OCI-LY7 (cell line): ENCODE measurements around the gene KSR1. TPM values are rescaled to one million over a fixed set of nuclear protein-coding genes. Genes with fewer than 3 reads are reported as not detected.

Experiments used
- BruUV-seq: library from RNA; stranded (reverse); fragments of 400-500 nt; replicated peaks from 2 replicates; lab custom pipeline; 2021; lab: Mats Ljungman, UMichigan
- CTCF ChIA-PET: fragments of 300-600 bp; sonication (Branson Sonifier 250); formaldehyde crosslinking; loops from one replicate; lab custom pipeline; 2022; ENCODE audit warnings: antibody characterized with exemption; ENCODE audit not compliant: unreplicated experiment; lab: Charles Lee
- POLR2A ChIA-PET: fragments of 300-600 bp; sonication (Branson Sonifier 250); formaldehyde crosslinking; loops from one replicate; lab custom pipeline; 2022; ENCODE audit warnings: antibody characterized with exemption; lab: Charles Lee
- DNase-seq: peaks from one replicate; pipeline ENCODE4 v3.0.0-alpha.2; 2015; ENCODE audit warnings: low spot score
- H2AFZ ChIP-seq: fragments of 200-600 bp; sonication (generic), shearing (Covaris generic); 2 replicates; pipeline ENCODE4 v1.6.1; 2014; ENCODE audit warnings: mild to moderate bottlenecking, antibody characterized with exemption, low read length, moderate library complexity
- H3K27ac ChIP-seq: fragments of 200-600 bp; sonication (generic); 2 replicates; pipeline ENCODE4 v1.5.1; 2014; ENCODE audit warnings: mixed run types, low read depth, mild to moderate bottlenecking, moderate library complexity, low read length, inconsistent platforms; ENCODE audit not compliant: poor library complexity, severe bottlenecking
- H3K36me3 ChIP-seq: fragments of 200-600 bp; sonication (generic); 2 replicates; pipeline ENCODE4 v1.6.1; 2014; ENCODE audit warnings: mild to moderate bottlenecking, antibody characterized with exemption, low read length, moderate library complexity, mixed read lengths; ENCODE audit not compliant: insufficient read depth
- H3K4me1 ChIP-seq: fragments of 200-600 bp; sonication (generic); 2 replicates; pipeline ENCODE4 v1.5.1; 2014; ENCODE audit warnings: mild to moderate bottlenecking, low read length; ENCODE audit not compliant: insufficient read depth, poor library complexity, severe bottlenecking
- H3K4me2 ChIP-seq: fragments of 200-600 bp; sonication (generic); 2 replicates; pipeline ENCODE4 v1.6.1; 2014; ENCODE audit warnings: mild to moderate bottlenecking, low read length
- H3K4me3 ChIP-seq: fragments of 200-600 bp; sonication (generic); 2 replicates; pipeline ENCODE4 v1.5.1; 2014; ENCODE audit warnings: mild to moderate bottlenecking, low read depth, low read length; ENCODE audit not compliant: poor library complexity, severe bottlenecking
- H3K79me2 ChIP-seq: fragments of 200-600 bp; sonication (generic); 2 replicates; pipeline ENCODE4 v1.6.1; 2016; ENCODE audit warnings: low read depth, mild to moderate bottlenecking, low read length, moderate library complexity, mixed read lengths; ENCODE audit not compliant: insufficient read depth
- H3K9me2 ChIP-seq: fragments of 200-600 bp; sonication (generic); 2 replicates; pipeline ENCODE4 v1.6.1; 2016; ENCODE audit warnings: mild to moderate bottlenecking, low read length, mixed read lengths; ENCODE audit not compliant: insufficient read depth
- H3K9me3 ChIP-seq: fragments of 200-600 bp; sonication (generic); 2 replicates; pipeline ENCODE4 v1.6.1; 2014; ENCODE audit warnings: mild to moderate bottlenecking, mixed run types, low read length, mixed read lengths
- H4K20me1 ChIP-seq: fragments of 200-600 bp; sonication (generic); 2 replicates; pipeline ENCODE4 v1.6.1; 2014; ENCODE audit warnings: mild to moderate bottlenecking, antibody characterized with exemption, low read length, moderate library complexity, mixed read lengths; ENCODE audit not compliant: insufficient read depth
- CTCF ChIP-seq: fragments of 200-600 bp; sonication (generic); conservative IDR thresholded peaks from 2 replicates; pipeline ENCODE4 v1.5.1; 2014; ENCODE audit warnings: mild to moderate bottlenecking, antibody characterized with exemption, low read length, moderate library complexity, mixed read lengths
- EZH2phosphoT487 ChIP-seq: fragments of 200-600 bp; sonication (generic); IDR thresholded peaks from 2 replicates; pipeline ENCODE4 v1.6.1; 2018; ENCODE audit warnings: low read depth, borderline replicate concordance, mild to moderate bottlenecking, mixed run types, antibody characterized with exemption, low read length, moderate library complexity, mixed read lengths
- intact Hi-C: fragments of 100-400 bp; cut with micrococcal nuclease; formaldehyde crosslinking; loops from one replicate; pipeline ENCODE4 v1.10.0; 2022; ENCODE audit not compliant: unreplicated experiment
- total RNA-seq, 2 experiments: library from RNA; depleted of rRNA in 1 of 2; stranded (reverse); fragments of >200 nt in 1 of 2; shearing (Covaris generic) in 1 of 2; gene quantifications; 2 replicates each; pipeline ENCODE4 v1.2.3, GENCODE V29; 2014 to 2022

The KSR1 gene
- total RNA-seq, 2 experiments from 2014 or later = 2.2 to 4.1 TPM

GRCh38 chr17:27473748-27474609 is 17.7 kb downstream of the KSR1 start:
- POLR2A ChIA-PET = no interaction called here
- H3K4me2 ChIP-seq = peak overlapping the region; percentile 60

GRCh38 chr17:27475070-27475673 is 18.9 kb downstream of the KSR1 start:
- no peak overlapping the region for H3K4me3 ChIP-seq

More at GRCh38 chr17:27473748-27474609, 17.7 kb downstream of the KSR1 start:
- CTCF ChIA-PET = no interaction called here
- H4K20me1 ChIP-seq = no peaks in the 10 kb centered on the region
- H3K4me1 ChIP-seq = peaks cover 15% of the 10 kb centered on the region
- H3K79me2 ChIP-seq = no peaks in the 10 kb centered on the region
- H3K9me2 ChIP-seq = no peaks in the 10 kb centered on the region
- intact Hi-C loops = no loop called here
- peak overlapping the region; percentile 99 for H2AFZ ChIP-seq
- no peaks in the 10 kb centered on the region for H3K9me3 ChIP-seq
- peak; percentile 52 for DNase-seq
- BruUV-seq = no TSS peak
- TF ChIP-seq CTCF (no peak), EZH2phosphoT487 (no peak)
- H3K27ac ChIP-seq = peak overlapping the region; percentile 41
- no peaks in the 10 kb centered on the region for H3K36me3 ChIP-seq
- H3K4me3 ChIP-seq = peak overlapping the region; percentile 19

More at GRCh38 chr17:27475070-27475673, 18.9 kb downstream of the KSR1 start:
- Histone ChIP-seq H3K79me2 (no peaks in the 10 kb centered on the region), H4K20me1 (no peaks in the 10 kb centered on the region), H3K9me2 (no peaks in the 10 kb centered on the region), H3K9me3 (no peaks in the 10 kb centered on the region), H3K27ac (no peak overlapping the region), H3K36me3 (no peaks in the 10 kb centered on the region), H2AFZ (no peak overlapping the region), H3K4me1 (peaks cover 15% of the 10 kb centered on the region), H3K4me2 (no peak overlapping the region)
- POLR2A ChIA-PET = no interaction called here
- intact Hi-C loops = no loop called here
- no peak for TF ChIP-seq EZH2phosphoT487
- no peak for TF ChIP-seq CTCF
- no peak for DNase-seq
- no TSS peak for BruUV-seq
- CTCF ChIA-PET = no interaction called here
